Measurements from ENCODE around the gene NAA60. TPM values are rescaled to one million over a fixed set of nuclear protein-coding genes. Genes with fewer than 3 reads are reported as not detected.

The NAA60 gene
- total RNA-seq, 1 donor from 2014 or later, result 15.7 TPM

DNA sequence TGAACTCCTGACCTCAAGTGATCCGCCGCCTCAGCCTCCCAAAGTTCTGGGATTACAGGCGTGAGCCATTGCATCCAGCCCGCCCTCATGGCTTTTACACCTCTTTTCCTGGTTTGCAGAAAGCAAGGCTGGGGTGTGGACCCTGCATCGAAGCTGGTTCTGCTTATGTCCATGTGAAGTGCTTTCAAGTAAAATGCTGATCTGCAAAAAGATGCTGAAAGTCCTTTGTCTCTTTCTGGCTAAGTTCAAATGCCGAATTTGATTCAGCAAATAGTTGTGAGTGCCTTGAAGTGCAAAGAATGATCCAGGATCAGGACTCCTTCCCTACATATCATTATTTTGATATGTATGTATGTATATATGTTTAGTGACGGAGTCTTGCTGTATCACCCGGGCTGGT is 17.1 kb downstream of the NAA60 start:
- Histone ChIP-seq H3K4me3 (ENCODE audit: low read length in 3 of 3) (no peak overlapping the region), H3K27ac (ENCODE audit: low read depth, low read length) (peak overlapping the region; percentile 14), H3K9ac (ENCODE audit: low read depth in 1 of 3, low read length in 3 of 3) (no peak overlapping the region)

DNA sequence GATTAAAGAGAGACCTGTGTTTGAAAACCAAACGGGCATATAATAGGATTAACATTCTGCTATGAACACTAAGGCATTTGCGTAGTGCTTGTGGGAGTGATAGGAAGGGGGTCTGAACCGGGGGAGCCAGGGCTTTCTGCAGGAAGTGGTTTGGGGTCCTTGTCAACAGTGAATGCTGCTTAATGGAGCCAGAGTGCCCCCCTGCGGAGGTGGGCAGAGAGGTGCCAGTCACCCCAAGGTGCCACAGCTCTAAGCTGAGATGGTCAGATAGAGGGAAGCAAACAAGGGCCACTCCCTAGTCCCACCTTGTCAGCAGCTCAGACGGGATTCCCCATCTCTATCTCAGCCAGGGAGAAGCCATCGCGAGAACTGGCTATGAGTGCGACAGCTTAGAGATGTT is 17.7 kb downstream of the NAA60 start:
- no peaks in the 10 kb centered on the region for H3K27me3 ChIP-seq (ENCODE audit: control insufficient read depth in 3 of 3, insufficient read depth in 3 of 3, low read length in 3 of 3)
- H3K4me1 ChIP-seq (ENCODE audit: control insufficient read depth in 3 of 3, insufficient read depth in 3 of 3, low read length in 3 of 3), result peaks cover 52 to 59% (median 55%) of the 10 kb centered on the region in 3 donors
- H3K27ac ChIP-seq (ENCODE audit: low read depth, low read length), result no peak overlapping the region
- H3K9ac ChIP-seq (ENCODE audit: low read depth in 1 of 3, low read length in 3 of 3), result peak overlapping the region in 1 of 3 donors; percentile 40
- peak overlapping the region in 1 of 3 donors; percentile 13 for H3K4me3 ChIP-seq (ENCODE audit: low read length in 3 of 3)
- H3K36me3 ChIP-seq (ENCODE audit: control insufficient read depth in 3 of 3, insufficient read depth in 3 of 3, low read length in 3 of 3), result peaks cover 4 to 7% (median 4%) of the 10 kb centered on the region in 3 donors
- no peaks in the 10 kb centered on the region for H3K9me3 ChIP-seq (ENCODE audit: control insufficient read depth in 3 of 3, low read length in 3 of 3)

More for the DNA sequence above, 17.1 kb downstream of the NAA60 start:
- Histone ChIP-seq H3K9me3 (ENCODE audit: control insufficient read depth in 3 of 3, low read length in 3 of 3) (no peaks in the 10 kb centered on the region), H3K27me3 (ENCODE audit: control insufficient read depth in 3 of 3, insufficient read depth in 3 of 3, low read length in 3 of 3) (no peaks in the 10 kb centered on the region), H3K4me1 (ENCODE audit: control insufficient read depth in 3 of 3, insufficient read depth in 3 of 3, low read length in 3 of 3) (peaks cover 51 to 61% (median 54%) of the 10 kb centered on the region in 3 donors), H3K36me3 (ENCODE audit: control insufficient read depth in 3 of 3, insufficient read depth in 3 of 3, low read length in 3 of 3) (peaks cover 0 to 3% (median 0%) of the 10 kb centered on the region in 3 donors)

DNA sequence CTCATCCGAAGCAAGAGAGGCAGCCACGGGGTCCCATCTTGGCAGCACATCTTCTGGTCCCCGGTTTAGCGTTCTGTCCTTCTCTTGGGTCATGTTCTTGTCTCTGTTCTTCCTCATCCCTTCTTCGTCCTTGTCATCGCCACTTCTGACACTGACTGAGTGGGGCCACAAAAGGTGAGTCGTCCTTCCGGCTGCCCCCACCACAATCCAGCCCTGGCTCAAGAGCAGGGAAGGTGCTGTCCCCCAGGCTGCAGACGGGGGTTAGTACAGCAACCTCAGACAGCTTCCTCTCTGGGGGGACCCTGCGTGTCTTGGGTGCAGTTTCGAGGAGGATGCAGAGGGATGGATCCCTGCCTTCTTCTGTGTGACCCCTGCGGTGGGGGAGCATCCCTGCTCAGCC is 21.8 kb downstream of the NAA60 start:
- Histone ChIP-seq H3K27me3 (ENCODE audit: control insufficient read depth in 3 of 3, insufficient read depth in 3 of 3, low read length in 3 of 3) (no peaks in the 10 kb centered on the region), H3K4me3 (ENCODE audit: low read length in 3 of 3) (no peak overlapping the region), H3K9ac (ENCODE audit: low read depth in 1 of 3, low read length in 3 of 3) (no peak overlapping the region), H3K36me3 (ENCODE audit: control insufficient read depth in 3 of 3, insufficient read depth in 3 of 3, low read length in 3 of 3) (peaks cover 8 to 13% (median 10%) of the 10 kb centered on the region in 3 donors), H3K27ac (ENCODE audit: low read depth, low read length) (no peak overlapping the region), H3K4me1 (ENCODE audit: control insufficient read depth in 3 of 3, insufficient read depth in 3 of 3, low read length in 3 of 3) (peaks cover 51 to 67% (median 54%) of the 10 kb centered on the region in 3 donors), H3K9me3 (ENCODE audit: control insufficient read depth in 3 of 3, low read length in 3 of 3) (no peaks in the 10 kb centered on the region)

DNA sequence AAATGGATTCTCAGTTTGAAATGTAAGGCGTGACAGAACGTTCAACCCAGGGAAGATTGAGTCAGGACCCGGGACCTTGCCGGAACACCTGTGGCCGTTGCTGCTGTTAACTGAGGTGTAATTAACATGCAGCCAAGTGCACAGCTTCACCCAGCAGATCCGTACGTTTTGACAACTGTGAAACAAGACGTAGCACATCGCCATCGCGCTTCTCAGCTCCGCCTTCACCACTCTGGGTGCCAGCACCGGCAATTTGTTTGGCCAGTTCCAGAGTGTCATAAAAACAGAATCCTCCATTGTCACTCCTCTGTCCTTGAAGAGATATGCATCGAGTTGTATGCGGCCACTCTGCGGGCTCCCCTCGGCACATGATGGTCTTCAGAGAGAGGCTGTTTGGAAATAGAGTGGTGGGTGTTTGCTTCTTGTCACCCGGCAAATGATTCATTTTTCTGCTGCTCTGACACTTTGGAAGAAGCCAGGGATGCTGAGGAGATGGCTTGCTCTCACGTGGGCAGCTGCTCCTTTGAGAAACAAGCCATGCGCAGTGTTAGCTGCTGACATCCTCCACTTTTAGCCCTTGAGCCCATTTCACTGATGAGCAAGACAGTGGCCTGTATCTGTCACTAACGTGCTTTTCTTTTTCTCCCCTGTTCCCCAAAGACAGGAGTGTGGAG is 22.6 kb downstream of the NAA60 start:
- no peak overlapping the region for H3K4me3 ChIP-seq (ENCODE audit: low read length in 3 of 3)
- H3K36me3 ChIP-seq (ENCODE audit: control insufficient read depth in 3 of 3, insufficient read depth in 3 of 3, low read length in 3 of 3), result peaks cover 8 to 13% (median 10%) of the 10 kb centered on the region in 3 donors
- H3K9me3 ChIP-seq (ENCODE audit: control insufficient read depth in 3 of 3, low read length in 3 of 3), result no peaks in the 10 kb centered on the region
- no peak overlapping the region for H3K27ac ChIP-seq (ENCODE audit: low read depth, low read length)
- H3K4me1 ChIP-seq (ENCODE audit: control insufficient read depth in 3 of 3, insufficient read depth in 3 of 3, low read length in 3 of 3), result peaks cover 45 to 66% (median 46%) of the 10 kb centered on the region in 3 donors
- H3K9ac ChIP-seq (ENCODE audit: low read depth in 1 of 3, low read length in 3 of 3), result no peak overlapping the region
- H3K27me3 ChIP-seq (ENCODE audit: control insufficient read depth in 3 of 3, insufficient read depth in 3 of 3, low read length in 3 of 3), result no peaks in the 10 kb centered on the region

DNA sequence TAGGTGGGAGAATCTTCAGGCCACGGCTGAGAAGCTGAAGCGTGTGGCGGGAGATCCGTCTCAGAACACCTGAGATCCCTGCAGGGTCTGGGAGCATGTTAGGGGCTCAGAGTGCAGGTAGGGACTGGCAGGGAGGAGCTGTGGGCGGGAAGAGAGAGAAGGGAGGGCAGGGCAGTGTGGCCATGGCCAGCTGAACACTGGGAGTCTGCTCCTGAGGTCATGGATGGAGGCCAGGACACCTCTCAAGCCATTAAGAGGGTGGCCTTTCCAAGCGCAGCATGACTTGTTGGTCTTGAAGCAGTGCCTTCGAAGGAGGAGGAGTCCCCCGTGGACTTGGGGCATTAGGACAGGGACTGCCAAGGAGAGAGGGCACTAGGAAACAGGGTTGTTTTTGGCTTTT is 23.7 kb downstream of the NAA60 start:
- Histone ChIP-seq H3K9ac (ENCODE audit: low read depth in 1 of 3, low read length in 3 of 3) (no peak overlapping the region), H3K27ac (ENCODE audit: low read depth, low read length) (no peak overlapping the region), H3K4me1 (ENCODE audit: control insufficient read depth in 3 of 3, insufficient read depth in 3 of 3, low read length in 3 of 3) (peaks cover 36 to 68% (median 38%) of the 10 kb centered on the region in 3 donors), H3K4me3 (ENCODE audit: low read length in 3 of 3) (peak overlapping the region in 1 of 3 donors; percentile 22), H3K27me3 (ENCODE audit: control insufficient read depth in 3 of 3, insufficient read depth in 3 of 3, low read length in 3 of 3) (no peaks in the 10 kb centered on the region), H3K36me3 (ENCODE audit: control insufficient read depth in 3 of 3, insufficient read depth in 3 of 3, low read length in 3 of 3) (peaks cover 8 to 13% (median 10%) of the 10 kb centered on the region in 3 donors), H3K9me3 (ENCODE audit: control insufficient read depth in 3 of 3, low read length in 3 of 3) (no peaks in the 10 kb centered on the region)

DNA sequence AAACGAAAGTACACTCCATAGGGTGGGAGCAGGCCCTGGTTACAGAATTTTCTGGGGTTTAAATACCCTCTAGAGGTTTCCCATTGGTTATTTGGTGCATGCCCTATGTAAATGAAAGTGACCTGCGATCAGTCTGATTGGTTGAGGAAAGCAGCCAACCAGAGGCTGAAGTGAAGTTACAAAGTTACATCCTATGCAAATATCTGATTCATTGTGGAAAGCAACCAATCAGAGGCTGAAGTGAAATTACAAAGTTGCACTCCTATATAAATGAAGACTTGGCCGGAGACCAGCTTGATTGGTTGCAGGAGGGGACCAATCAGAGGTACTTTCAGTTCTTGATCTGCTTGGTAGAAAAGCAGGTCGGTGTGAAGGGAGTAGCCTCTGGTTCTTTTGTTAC is 24.4 kb downstream of the NAA60 start:
- peaks cover 8 to 13% (median 10%) of the 10 kb centered on the region in 3 donors for H3K36me3 ChIP-seq (ENCODE audit: control insufficient read depth in 3 of 3, insufficient read depth in 3 of 3, low read length in 3 of 3)
- peaks cover 34 to 64% (median 35%) of the 10 kb centered on the region in 3 donors for H3K4me1 ChIP-seq (ENCODE audit: control insufficient read depth in 3 of 3, insufficient read depth in 3 of 3, low read length in 3 of 3)
- H3K9ac ChIP-seq (ENCODE audit: low read depth in 1 of 3, low read length in 3 of 3), result no peak overlapping the region
- no peaks in the 10 kb centered on the region for H3K9me3 ChIP-seq (ENCODE audit: control insufficient read depth in 3 of 3, low read length in 3 of 3)
- H3K27me3 ChIP-seq (ENCODE audit: control insufficient read depth in 3 of 3, insufficient read depth in 3 of 3, low read length in 3 of 3), result no peaks in the 10 kb centered on the region
- no peak overlapping the region for H3K27ac ChIP-seq (ENCODE audit: low read depth, low read length)
- no peak overlapping the region for H3K4me3 ChIP-seq (ENCODE audit: low read length in 3 of 3)

DNA sequence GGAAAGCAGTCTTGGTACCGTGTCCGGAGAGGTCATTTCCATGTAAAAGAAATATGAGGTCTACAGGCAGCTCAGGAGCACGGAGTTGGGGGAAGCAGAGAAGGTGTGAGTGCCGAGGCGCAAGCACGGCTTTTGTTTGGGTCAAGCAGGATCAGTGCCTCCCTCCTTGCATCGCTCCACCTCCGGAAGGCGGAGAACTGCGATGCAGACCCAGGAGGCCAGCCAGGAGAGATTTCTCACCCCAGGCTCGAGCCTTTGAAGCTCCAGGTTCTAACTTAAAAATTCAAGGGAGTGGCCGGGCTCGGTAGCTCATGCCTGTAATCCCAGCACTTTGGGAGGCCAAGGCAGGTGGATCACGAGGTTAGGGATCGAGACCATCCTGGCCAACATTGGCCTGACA is 25.0 kb downstream of the NAA60 start:
- Histone ChIP-seq H3K9me3 (ENCODE audit: control insufficient read depth in 3 of 3, low read length in 3 of 3) (no peaks in the 10 kb centered on the region), H3K36me3 (ENCODE audit: control insufficient read depth in 3 of 3, insufficient read depth in 3 of 3, low read length in 3 of 3) (peaks cover 8 to 13% (median 10%) of the 10 kb centered on the region in 3 donors), H3K9ac (ENCODE audit: low read depth in 1 of 3, low read length in 3 of 3) (no peak overlapping the region), H3K27me3 (ENCODE audit: control insufficient read depth in 3 of 3, insufficient read depth in 3 of 3, low read length in 3 of 3) (no peaks in the 10 kb centered on the region), H3K4me1 (ENCODE audit: control insufficient read depth in 3 of 3, insufficient read depth in 3 of 3, low read length in 3 of 3) (peaks cover 34 to 66% (median 38%) of the 10 kb centered on the region in 3 donors), H3K4me3 (ENCODE audit: low read length in 3 of 3) (no peak overlapping the region), H3K27ac (ENCODE audit: low read depth, low read length) (no peak overlapping the region)

DNA sequence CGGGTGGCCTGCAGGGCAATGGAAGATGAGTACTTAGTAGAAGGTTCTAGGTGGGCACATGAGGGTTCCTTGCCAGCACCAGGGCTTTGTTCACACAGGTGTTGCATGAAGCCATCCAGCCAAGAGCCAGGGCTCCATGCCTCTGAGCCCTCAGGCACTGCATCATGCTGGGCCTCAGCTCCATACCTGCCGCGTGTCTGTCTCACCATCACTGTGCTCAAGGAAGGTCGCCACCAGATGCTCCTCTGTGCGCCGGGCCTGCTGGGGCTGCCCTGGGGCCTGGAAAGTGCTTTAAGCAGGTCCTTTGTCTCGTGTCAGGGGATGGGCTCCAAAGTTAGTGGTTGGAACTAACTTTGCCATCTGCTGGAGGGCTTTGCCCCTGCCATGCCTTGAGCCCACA is 26.3 kb downstream of the NAA60 start:
- Histone ChIP-seq H3K9me3 (ENCODE audit: control insufficient read depth in 3 of 3, low read length in 3 of 3) (no peaks in the 10 kb centered on the region), H3K27ac (ENCODE audit: low read depth, low read length) (no peak overlapping the region), H3K4me3 (ENCODE audit: low read length in 3 of 3) (no peak overlapping the region), H3K9ac (ENCODE audit: low read depth in 1 of 3, low read length in 3 of 3) (no peak overlapping the region), H3K36me3 (ENCODE audit: control insufficient read depth in 3 of 3, insufficient read depth in 3 of 3, low read length in 3 of 3) (peaks cover 8 to 13% (median 10%) of the 10 kb centered on the region in 3 donors), H3K4me1 (ENCODE audit: control insufficient read depth in 3 of 3, insufficient read depth in 3 of 3, low read length in 3 of 3) (peaks cover 28 to 71% (median 35%) of the 10 kb centered on the region in 3 donors), H3K27me3 (ENCODE audit: control insufficient read depth in 3 of 3, insufficient read depth in 3 of 3, low read length in 3 of 3) (no peaks in the 10 kb centered on the region)

DNA sequence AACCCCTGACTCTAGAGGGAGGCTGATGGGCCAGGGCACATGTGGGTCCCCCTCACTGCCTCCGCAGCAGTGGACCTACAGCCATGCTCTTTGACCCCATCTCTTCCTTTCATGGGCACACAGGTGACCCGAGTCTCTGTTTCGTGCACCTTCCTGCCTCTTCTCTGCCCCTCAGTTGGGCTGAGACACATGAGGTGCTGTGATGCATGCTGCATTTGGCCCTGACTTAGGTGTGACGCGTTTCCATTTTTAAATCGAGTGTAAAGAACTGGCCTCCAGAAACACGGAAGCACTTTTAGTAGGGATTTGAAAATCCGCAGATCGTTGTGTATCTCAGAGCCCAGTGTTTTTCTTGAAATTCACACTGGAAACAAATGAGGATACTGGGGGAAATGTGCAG is 27.2 kb downstream of the NAA60 start:
- no peak overlapping the region for H3K9ac ChIP-seq (ENCODE audit: low read depth in 1 of 3, low read length in 3 of 3)
- H3K9me3 ChIP-seq (ENCODE audit: control insufficient read depth in 3 of 3, low read length in 3 of 3), result no peaks in the 10 kb centered on the region
- peaks cover 8 to 10% (median 9%) of the 10 kb centered on the region in 3 donors for H3K36me3 ChIP-seq (ENCODE audit: control insufficient read depth in 3 of 3, insufficient read depth in 3 of 3, low read length in 3 of 3)
- no peak overlapping the region for H3K4me3 ChIP-seq (ENCODE audit: low read length in 3 of 3)
- peaks cover 25 to 70% (median 37%) of the 10 kb centered on the region in 3 donors for H3K4me1 ChIP-seq (ENCODE audit: control insufficient read depth in 3 of 3, insufficient read depth in 3 of 3, low read length in 3 of 3)
- no peaks in the 10 kb centered on the region for H3K27me3 ChIP-seq (ENCODE audit: control insufficient read depth in 3 of 3, insufficient read depth in 3 of 3, low read length in 3 of 3)
- no peak overlapping the region for H3K27ac ChIP-seq (ENCODE audit: low read depth, low read length)

DNA sequence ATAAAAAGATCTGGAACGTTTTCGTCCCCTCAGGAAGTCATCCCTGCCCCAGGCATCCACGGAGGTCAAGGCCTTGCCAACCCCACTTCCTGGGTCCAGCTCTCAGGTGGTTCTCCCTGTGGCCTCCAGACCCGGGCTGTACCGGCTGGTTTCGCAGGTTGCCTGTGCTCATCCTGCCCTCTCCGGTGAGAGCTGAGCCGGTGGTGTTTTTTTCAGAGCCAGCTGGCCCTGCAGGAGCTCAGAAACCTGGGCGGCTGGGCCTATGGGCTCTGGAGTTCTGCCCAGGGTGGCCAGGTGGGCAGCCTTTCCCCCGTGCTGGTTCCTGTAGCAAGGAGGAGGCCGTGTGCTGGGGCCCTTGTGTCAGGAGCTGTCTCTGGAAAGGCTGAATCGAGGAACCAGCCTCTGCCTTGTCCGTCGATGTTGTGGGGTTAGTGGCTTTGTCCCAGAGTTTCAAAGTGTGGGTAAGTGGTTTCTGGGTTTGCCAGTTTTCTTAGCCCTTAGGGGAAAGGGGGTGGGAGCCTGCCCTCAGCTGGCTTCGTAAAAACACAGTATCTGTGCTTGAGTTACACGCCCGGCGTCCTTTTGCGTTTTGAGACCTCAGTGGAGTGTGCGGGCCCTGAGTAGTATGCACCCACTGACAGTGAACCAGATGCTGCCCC is 28.2 kb downstream of the NAA60 start:
- Histone ChIP-seq H3K27ac (ENCODE audit: low read depth, low read length) (no peak overlapping the region), H3K27me3 (ENCODE audit: control insufficient read depth in 3 of 3, insufficient read depth in 3 of 3, low read length in 3 of 3) (no peaks in the 10 kb centered on the region), H3K9ac (ENCODE audit: low read depth in 1 of 3, low read length in 3 of 3) (no peak overlapping the region), H3K4me3 (ENCODE audit: low read length in 3 of 3) (no peak overlapping the region), H3K4me1 (ENCODE audit: control insufficient read depth in 3 of 3, insufficient read depth in 3 of 3, low read length in 3 of 3) (peaks cover 29 to 68% (median 37%) of the 10 kb centered on the region in 3 donors), H3K36me3 (ENCODE audit: control insufficient read depth in 3 of 3, insufficient read depth in 3 of 3, low read length in 3 of 3) (peaks cover 0 to 6% (median 2%) of the 10 kb centered on the region in 3 donors), H3K9me3 (ENCODE audit: control insufficient read depth in 3 of 3, low read length in 3 of 3) (no peaks in the 10 kb centered on the region)
